Ovary (tissue), 9 donors: ENCODE results near the gene ERP44. TPM values are rescaled to one million over a fixed set of nuclear protein-coding genes. Genes with fewer than 3 reads are reported as not detected.

Experiments used
- DNase-seq, 5 donors: peaks; one replicate each; pipeline ENCODE4 v3.0.0-alpha.2; 2019 to 2020
- H3K27ac ChIP-seq, 2 donors: fragments of 200-600 bp; one replicate each; pipeline versions ENCODE4 v1.5.1 to v1.8.0; 2019 to 2022
- H3K27me3 ChIP-seq: fragments of 200-600 bp; one replicate; pipeline ENCODE4 v1.8.0; 2022
- H3K36me3 ChIP-seq: fragments of 200-600 bp; sonication (generic); one replicate; pipeline ENCODE4 v1.5.1; 2019
- H3K4me1 ChIP-seq: one replicate; pipeline ENCODE4 v1.8.1; 2013; ENCODE audit warnings: mild to moderate bottlenecking, moderate library complexity; ENCODE audit not compliant: insufficient read depth
- H3K4me3 ChIP-seq: fragments of 200-600 bp; sonication (generic); one replicate; pipeline ENCODE4 v1.5.1; 2017
- H3K9me3 ChIP-seq, 2 donors: fragments of 200-600 bp in 1 of 2; sonication (generic) in 1 of 2; one replicate each; pipeline versions ENCODE4 v1.5.1 to v1.8.1; 2013 to 2019; ENCODE audit warnings: mild to moderate bottlenecking in 1 of 2, moderate library complexity in 1 of 2
- EP300 ChIP-seq: sonication (generic); formaldehyde crosslinking; IDR thresholded peaks from one replicate; pipeline ENCODE4 v1.6.1; 2017; ENCODE audit warnings: antibody characterized with exemption
- POLR2A ChIP-seq: fragments of 450-650 bp; IDR thresholded peaks from one replicate; pipeline ENCODE4 v1.6.1; 2017; ENCODE audit warnings: antibody characterized with exemption, mild to moderate bottlenecking, moderate library complexity
- WGBS, 3 donors: extraction: QIAGEN DNeasy Blood & Tissue Kit in 1 of 3; methylation state at CpG; one replicate each; pipeline versions ENCODE4 v1.1.5 to v1.1.7; 2013 to 2017; 5-methylcytosine and 5-hydroxymethylcytosine counted together
- intact Hi-C, 4 donors: fragments of 100-400 bp; cut with DNase I; formaldehyde crosslinking; loops; one replicate each; pipeline versions ENCODE4 v1.11.0 to v1.15.1; 2022 to 2023
- polyA plus RNA-seq, 2 donors: library from polyadenylated mRNA; stranded (reverse); fragments of 200-250 nt in 1 of 2; fragments of 350-450 nt in 1 of 2; fragmentation: Illumina TruSeq in 1 of 2; extraction: RNeasy Lipid Tissue Mini Kit (QIAGEN cat#74804) in 1 of 2; gene quantifications; one replicate each; pipeline ENCODE4 v1.2.3, GENCODE V29; 2013 to 2014
- small RNA-seq: library from RNA; depleted of rRNA; stranded (forward); fragments of <200 nt; gene quantifications from one replicate; pipeline ENCODE3, GENCODE V24; 2016
- total RNA-seq, 7 donors: library from RNA; depleted of rRNA in 2 of 7; stranded (reverse); fragments of >200 nt in 2 of 7; fragmentation: NEBNext Ultra II Directional in 3 of 7; extraction: Animal tissue kit (Norgen Biotek cat#: 25700) in 3 of 7; gene quantifications; one replicate each; pipeline versions ENCODE4 v1.1.0 to v1.2.4, GENCODE V29; 2016 to 2023
- TF ChIP-seq, protein P1 (sequence below), 3 donors: fragments of 450-650 bp in 2 of 3; fragments of 200-600 bp in 1 of 3; IDR thresholded peaks; one replicate each; pipeline versions ENCODE4 v1.5.1 to v1.8.0; 2016 to 2022; ENCODE audit warnings: antibody characterized with exemption in 3 of 3, mild to moderate bottlenecking in 1 of 3
- donor health status: DM: no; HTN: no; CAD: no; lungs with moderate emphysema.
- donor health status: DM: no; HTN: no; CAD: no.
- donor health status: Bipolar disorder and iron deficiency.
- donor health status: DM: yes; HTN: yes; CAD: no.
- donor health status: DM: no; HTN: no; CAD: no.
- donor health status: DM: yes; HTN: yes; CAD: no.

The ERP44 gene
- total and polyA plus RNA-seq, 9 donors, result 7.0 to 26.4 (median 12.6) TPM

DNA sequence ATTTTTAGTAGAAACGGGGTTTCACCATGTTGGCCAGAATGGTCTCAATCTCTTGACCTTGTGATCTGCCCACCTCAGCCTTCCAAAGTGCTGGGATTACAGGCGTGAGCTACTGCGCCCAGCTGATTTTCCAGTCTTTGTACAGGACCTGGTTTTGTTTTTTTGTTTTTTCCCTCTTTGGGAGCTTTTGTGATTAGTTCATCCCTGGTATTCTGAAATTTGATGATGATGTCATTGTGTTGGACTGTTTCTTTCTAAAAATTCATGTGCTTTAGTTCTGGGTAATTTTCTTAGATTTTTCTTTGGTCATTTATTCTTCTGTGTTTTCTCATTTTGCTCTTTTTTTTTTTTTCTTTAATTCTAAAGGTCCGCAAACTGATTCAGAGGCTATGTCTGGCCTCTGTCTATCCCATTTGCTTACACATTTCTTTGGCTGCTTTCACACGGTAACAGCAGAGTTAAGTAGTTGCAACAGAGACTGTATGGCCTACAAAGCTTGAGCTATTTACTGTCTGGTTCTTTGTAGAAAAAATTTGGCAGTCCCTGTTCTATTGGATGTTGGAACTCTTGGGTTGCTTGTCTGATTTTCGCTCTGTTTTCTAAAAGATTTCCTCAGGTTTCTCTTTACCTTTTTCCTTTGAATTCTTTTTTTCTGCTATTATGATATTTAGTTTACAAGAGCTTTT lies 167.5 kb downstream of the ERP44 start:
- Histone ChIP-seq H3K36me3 (no peaks in the 10 kb centered on the region), H3K27ac (no peak overlapping the region), H3K4me1 (no peaks in the 10 kb centered on the region), H3K4me3 (no peak overlapping the region), H3K27me3 (no peaks in the 10 kb centered on the region), H3K9me3 (peaks cover 0 to 4% of the 10 kb centered on the region in 2 donors)
- WGBS, 3 donors, result 92 to 98% (median 96%) methylated on average over 6 of the region's 6 CpGs
- no peak for DNase-seq
- intact Hi-C loops, result loop anchor here in 1 of 4 donors (10.0 kb wide), 1 partner anchor 56 kb away; no protein-coding TSS in a partner anchor
- TF ChIP-seq EP300, result no peak
- TF ChIP-seq, protein P1, sequence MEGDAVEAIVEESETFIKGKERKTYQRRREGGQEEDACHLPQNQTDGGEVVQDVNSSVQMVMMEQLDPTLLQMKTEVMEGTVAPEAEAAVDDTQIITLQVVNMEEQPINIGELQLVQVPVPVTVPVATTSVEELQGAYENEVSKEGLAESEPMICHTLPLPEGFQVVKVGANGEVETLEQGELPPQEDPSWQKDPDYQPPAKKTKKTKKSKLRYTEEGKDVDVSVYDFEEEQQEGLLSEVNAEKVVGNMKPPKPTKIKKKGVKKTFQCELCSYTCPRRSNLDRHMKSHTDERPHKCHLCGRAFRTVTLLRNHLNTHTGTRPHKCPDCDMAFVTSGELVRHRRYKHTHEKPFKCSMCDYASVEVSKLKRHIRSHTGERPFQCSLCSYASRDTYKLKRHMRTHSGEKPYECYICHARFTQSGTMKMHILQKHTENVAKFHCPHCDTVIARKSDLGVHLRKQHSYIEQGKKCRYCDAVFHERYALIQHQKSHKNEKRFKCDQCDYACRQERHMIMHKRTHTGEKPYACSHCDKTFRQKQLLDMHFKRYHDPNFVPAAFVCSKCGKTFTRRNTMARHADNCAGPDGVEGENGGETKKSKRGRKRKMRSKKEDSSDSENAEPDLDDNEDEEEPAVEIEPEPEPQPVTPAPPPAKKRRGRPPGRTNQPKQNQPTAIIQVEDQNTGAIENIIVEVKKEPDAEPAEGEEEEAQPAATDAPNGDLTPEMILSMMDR (IDR thresholded peaks at IDR 0.05), result no peak
- no peak for TF ChIP-seq POLR2A

DNA sequence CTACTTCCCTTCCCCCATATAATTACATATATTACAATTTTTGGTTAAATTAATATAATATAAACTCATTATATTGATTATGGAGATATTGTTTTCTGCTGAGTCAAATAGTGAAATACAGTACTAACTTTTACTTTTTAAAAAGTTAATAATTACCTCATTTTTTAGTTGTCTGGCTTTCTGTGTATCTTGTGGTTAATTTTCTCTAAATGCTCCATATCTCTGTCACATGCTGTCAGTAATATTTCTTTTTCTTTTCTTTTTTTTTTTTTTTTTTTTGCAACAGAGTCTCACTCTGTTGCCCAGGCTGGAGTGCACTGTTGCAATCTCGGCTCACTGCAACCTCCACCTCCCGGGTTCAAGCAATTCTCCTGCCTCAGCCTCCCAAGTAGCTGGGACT lies 169.1 kb downstream of the ERP44 start:
- 92 to 100% (median 96%) methylated on average over 2 of the region's 2 CpGs for WGBS, 3 donors
- Histone ChIP-seq H3K4me1 (no peaks in the 10 kb centered on the region), H3K9me3 (peaks cover 0 to 4% of the 10 kb centered on the region in 2 donors), H3K4me3 (no peak overlapping the region), H3K27ac (no peak overlapping the region), H3K36me3 (no peaks in the 10 kb centered on the region), H3K27me3 (no peaks in the 10 kb centered on the region)
- intact Hi-C loops, result loop anchor here in 1 of 4 donors (10.0 kb wide), 1 partner anchor 55 kb away; no protein-coding TSS in a partner anchor
- no peak for DNase-seq
- no peak for TF ChIP-seq POLR2A

Small RNA genes lying within 50 kb of the gene (small RNA-seq; reads per million reads assigned to genes)
- gene RN7SL75P, result not detected

Other genes with a start within 250 kb of the ERP44 start
- 10 to 100 TPM; 27.9 to 43.1 (median 33.9) TPM for gene STX17, start 192.3 kb downstream of the ERP44 start, total RNA-seq
- 10 to 100 TPM in 1 of 2 donors, 1 to 10 TPM in 1; 7.7 to 17.4 TPM for gene STX17, start 192.3 kb downstream of the ERP44 start, polyA plus RNA-seq
- 10 to 100 TPM; 21.0 to 28.4 (median 23.3) TPM for gene INVS, start 243 bp upstream of the ERP44 start, total RNA-seq
- 10 to 100 TPM in 1 of 2 donors, 1 to 10 TPM in 1; 7.7 to 16.0 TPM for gene INVS, start 243 bp upstream of the ERP44 start, polyA plus RNA-seq